Activated gamma-delta T cell treated with anti-CD3 and anti-CD28 coated beads, Interleukin-2, amount 50 U/mL, for 16 hours (primary cell): Measurements from ENCODE around the gene PGAP3.

Source experiments
- DNase-seq: peaks from one replicate; pipeline ENCODE4 v3.0.0-alpha.2; 2020; ENCODE audit warnings: low read depth

The PGAP3 gene

DNA sequence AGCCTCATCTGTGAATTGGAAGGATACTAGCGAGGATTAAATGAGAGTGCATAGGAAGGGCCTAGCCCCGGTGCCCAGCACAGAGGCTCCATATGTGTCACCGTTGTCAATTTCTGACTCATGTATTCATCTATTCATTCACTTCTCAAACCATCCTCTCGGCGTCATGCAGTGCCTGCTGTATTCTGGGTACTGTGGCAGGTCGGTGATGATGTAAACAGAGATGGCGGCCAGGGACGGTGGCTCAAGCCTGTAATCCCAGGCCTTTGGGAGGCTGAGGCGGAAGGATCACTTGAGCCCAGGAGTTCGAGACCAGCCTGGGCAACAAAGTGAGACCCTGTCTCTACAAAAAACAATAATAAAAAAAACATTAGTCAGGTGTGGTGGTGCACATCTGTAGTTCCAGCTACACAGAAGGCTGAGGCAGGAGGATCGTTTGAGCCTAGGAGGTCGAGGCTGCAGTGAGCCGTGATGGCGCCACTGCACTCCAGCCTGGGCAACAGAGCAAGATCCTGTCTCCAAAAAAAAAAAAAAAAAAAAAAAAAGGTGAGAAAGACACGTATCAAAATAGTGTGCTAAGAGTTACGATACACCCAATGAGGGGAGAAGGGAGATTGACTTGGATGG lies 65.4 kb downstream of the PGAP3 start:
- peak; percentile 29 for DNase-seq

- peak; percentile 84 for DNase-seq
These were observed 66.1 kb downstream of the PGAP3 start for GRCh38 chr17:39621523-39622379.
